ENCODE data around the gene APOL5. TPM values are rescaled to one million over a fixed set of nuclear protein-coding genes. Genes with fewer than 3 reads are reported as not detected.
"Not testable (repeated sequence)": the region's sequence is repeated elsewhere in the genome, so short reads cannot be mapped to it uniquely, and the experiment has no call there.

The APOL5 gene
- total and polyA plus RNA-seq, 8 donors = not detected

- H3K4me1 ChIP-seq = no peaks in the 10 kb centered on the region
- intact Hi-C loops (cut with DNase I; ENCODE audit: low total_unique reads) = no loop called here
- no peaks in the 10 kb centered on the region for H3K27me3 ChIP-seq
- H3K9me3 ChIP-seq = no peaks in the 10 kb centered on the region
- H3K4me3 ChIP-seq = no peak overlapping the region
- no peak for TF ChIP-seq POLR2AphosphoS5 (IDR thresholded peaks at IDR 0.05)
- no peak for TF ChIP-seq EP300 (IDR thresholded peaks at IDR 0.05)
- no peak for TF ChIP-seq POLR2A (IDR thresholded peaks at IDR 0.05)
- TF ChIP-seq CTCF (IDR thresholded peaks at IDR 0.05) = no peak
- no peaks in the 10 kb centered on the region for H3K36me3 ChIP-seq
- H3K27ac ChIP-seq = no peak overlapping the region
- DNase-seq = no peak
- 82 to 91% (median 88%) methylated on average over 10 of the region's 10 CpGs for WGBS, 5 donors
Measured at GRCh38 chr22:35688913-35689675, 28.6 kb upstream of the APOL5 start.

GRCh38 chr22:35690001-35690400 is 27.7 kb upstream of the APOL5 start:
- Histone ChIP-seq H3K27me3 (no peaks in the 10 kb centered on the region), H3K9me3 (no peaks in the 10 kb centered on the region), H3K4me3 (no peak overlapping the region), H3K4me1 (no peaks in the 10 kb centered on the region), H3K27ac (no peak overlapping the region), H3K36me3 (no peaks in the 10 kb centered on the region)
- TF ChIP-seq POLR2A (IDR thresholded peaks at IDR 0.05) = no peak
- no peak for TF ChIP-seq EP300 (IDR thresholded peaks at IDR 0.05)
- no peak for TF ChIP-seq CTCF (IDR thresholded peaks at IDR 0.05)
- TF ChIP-seq POLR2AphosphoS5 (IDR thresholded peaks at IDR 0.05) = no peak
- WGBS, 5 donors = 33 to 56% (median 44%) methylated on average over 1 of the region's 1 CpG
- no peak for DNase-seq
- intact Hi-C loops (cut with DNase I; ENCODE audit: low total_unique reads) = no loop called here

DNA sequence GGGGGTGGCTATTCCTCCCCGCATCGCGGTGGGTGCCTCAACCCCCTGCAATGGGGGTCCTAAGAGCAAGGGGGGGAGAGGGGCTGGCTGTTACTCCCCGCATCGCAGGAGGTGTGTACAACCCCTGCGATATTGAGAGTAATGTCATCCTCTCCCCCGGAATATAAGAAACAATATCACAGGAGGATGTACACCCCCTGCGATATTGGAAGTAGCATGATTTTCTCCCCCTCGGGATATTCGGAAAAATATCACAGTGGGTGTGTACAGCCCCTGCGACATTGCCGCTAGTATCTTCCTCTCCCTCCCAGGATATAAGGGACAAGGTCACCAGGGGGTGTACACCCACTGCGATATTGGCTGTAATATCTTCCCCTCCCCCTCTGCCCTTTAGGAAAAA is 22.5 kb upstream of the APOL5 start:
- no peak overlapping the region for H3K27ac ChIP-seq
- TF ChIP-seq CTCF (IDR thresholded peaks at IDR 0.05) = no peak
- TF ChIP-seq POLR2A (IDR thresholded peaks at IDR 0.05) = no peak
- TF ChIP-seq EP300 (IDR thresholded peaks at IDR 0.05) = no peak
- no peak for TF ChIP-seq POLR2AphosphoS5 (IDR thresholded peaks at IDR 0.05)
- no peaks in the 10 kb centered on the region for H3K4me1 ChIP-seq
- no peak overlapping the region for H3K4me3 ChIP-seq
- H3K36me3 ChIP-seq = no peaks in the 10 kb centered on the region
- H3K27me3 ChIP-seq = no peaks in the 10 kb centered on the region
- WGBS, 5 donors = 81 to 88% (median 83%) methylated on average over 13 of the region's 13 CpGs
- intact Hi-C loops (cut with DNase I; ENCODE audit: low total_unique reads) = no loop called here
- DNase-seq = no peak
- no peaks in the 10 kb centered on the region for H3K9me3 ChIP-seq

DNA sequence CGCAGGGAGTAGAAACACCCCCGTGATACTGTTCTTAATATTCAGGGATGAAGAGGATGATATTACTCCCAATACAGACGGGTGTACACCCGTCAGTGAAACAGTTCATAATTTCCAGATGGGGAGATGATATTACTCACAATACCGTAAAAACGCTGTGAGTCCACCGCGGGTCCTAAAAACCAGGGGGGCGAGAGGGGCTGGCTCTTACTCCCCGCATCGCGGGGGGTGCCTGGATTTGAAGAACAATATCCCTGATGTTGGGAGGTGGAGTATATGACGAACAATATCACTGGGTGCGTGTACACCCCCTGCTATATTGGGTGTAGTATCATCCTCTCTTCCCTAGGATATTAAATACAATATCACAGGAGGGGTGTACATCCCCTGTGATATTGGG is 20.5 kb upstream of the APOL5 start:
- intact Hi-C loops (cut with DNase I; ENCODE audit: low total_unique reads) = no loop called here
- TF ChIP-seq EP300 (IDR thresholded peaks at IDR 0.05) = no peak
- TF ChIP-seq CTCF (IDR thresholded peaks at IDR 0.05) = no peak
- TF ChIP-seq POLR2AphosphoS5 (IDR thresholded peaks at IDR 0.05) = no peak
- TF ChIP-seq POLR2A (IDR thresholded peaks at IDR 0.05) = no peak
- Histone ChIP-seq H3K36me3 (no peaks in the 10 kb centered on the region), H3K27ac (no peak overlapping the region), H3K27me3 (no peaks in the 10 kb centered on the region), H3K9me3 (no peaks in the 10 kb centered on the region), H3K4me1 (no peaks in the 10 kb centered on the region), H3K4me3 (no peak overlapping the region)
- peak in 1 of 2 donors; percentile 12 for DNase-seq
- 75 to 88% (median 80%) methylated on average over 1 to 14 of the region's 14 CpGs for WGBS, 5 donors

- H3K9me3 ChIP-seq; intact Hi-C loops (cut with DNase I; ENCODE audit: low total_unique reads); DNase-seq; H3K36me3 ChIP-seq; H3K27me3 ChIP-seq; H3K4me3 ChIP-seq; H3K27ac ChIP-seq; H3K4me1 ChIP-seq: not testable (repeated sequence)
- 65 to 88% (median 74%) methylated on average over 5 to 6 of the region's 6 CpGs for WGBS, 5 donors
Measured at GRCh38 chr22:35699852-35700251, 17.8 kb upstream of the APOL5 start.
